H54 (cell line): ENCODE measurements around the gene MOCS3.

Experiments used
- DNase-seq: peaks from one replicate; pipeline ENCODE4 v3.0.0; 2011; ENCODE audit warnings: low spot score, mixed read lengths; ENCODE audit not compliant: insufficient read length
- FAIRE-seq: peaks from 3 replicates; lab custom pipeline; 2011; peaks lifted over from hg19 to GRCh38; lab: Jason Lieb, UNC
- POLR2A ChIP-seq: IDR thresholded peaks from 2 replicates; pipeline ENCODE4 v1.6.1; 2011; ENCODE audit warnings: low read depth, mild to moderate bottlenecking, low read length

MOCS3 gene

DNA sequence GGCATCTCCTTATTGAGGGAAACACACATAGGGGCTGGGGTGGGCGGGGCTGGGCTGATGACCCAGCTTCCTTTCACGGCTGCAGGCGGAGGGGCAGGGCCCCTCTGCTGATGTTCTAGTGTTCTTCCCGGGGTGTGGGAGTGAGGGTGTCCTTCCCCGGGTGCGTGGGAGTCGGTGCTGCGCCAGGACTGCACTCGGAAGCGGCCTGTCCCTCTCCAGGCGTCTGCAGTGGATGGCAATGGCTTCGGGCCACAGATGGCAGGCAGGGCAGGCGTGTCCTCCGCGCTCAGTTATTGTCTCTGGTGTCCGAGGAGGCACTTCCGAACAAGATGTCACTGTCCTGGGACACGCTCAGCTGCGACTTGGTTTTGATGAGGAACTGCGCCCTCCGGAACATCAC lies 45.1 kb downstream of the MOCS3 start:
- no peak for DNase-seq
- FAIRE-seq = no peak
- TF ChIP-seq POLR2A = no peak

DNA sequence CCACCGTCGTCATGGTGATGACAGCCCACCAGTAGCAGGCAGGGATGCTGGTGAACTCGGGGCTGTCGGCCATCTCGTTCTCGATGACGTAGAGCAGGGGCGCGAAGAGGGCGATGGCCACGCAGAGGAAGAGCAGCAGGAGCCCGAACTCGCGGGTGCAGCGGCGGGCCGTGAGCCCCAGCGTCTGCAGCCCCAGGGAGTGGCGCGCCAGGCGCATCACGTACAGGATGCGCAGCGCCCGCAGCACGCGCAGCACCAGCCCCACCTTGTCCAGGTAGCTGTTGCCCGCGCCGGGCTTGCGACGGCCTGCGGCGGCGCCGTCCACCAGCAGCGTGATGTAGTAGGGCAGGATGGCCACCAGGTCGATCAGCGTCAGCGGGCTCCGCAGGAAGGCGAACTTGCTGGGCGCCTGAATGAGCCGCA lies 45.7 kb downstream of the MOCS3 start:
- DNase-seq = no peak
- no peak for TF ChIP-seq POLR2A
- no peak for FAIRE-seq

DNA sequence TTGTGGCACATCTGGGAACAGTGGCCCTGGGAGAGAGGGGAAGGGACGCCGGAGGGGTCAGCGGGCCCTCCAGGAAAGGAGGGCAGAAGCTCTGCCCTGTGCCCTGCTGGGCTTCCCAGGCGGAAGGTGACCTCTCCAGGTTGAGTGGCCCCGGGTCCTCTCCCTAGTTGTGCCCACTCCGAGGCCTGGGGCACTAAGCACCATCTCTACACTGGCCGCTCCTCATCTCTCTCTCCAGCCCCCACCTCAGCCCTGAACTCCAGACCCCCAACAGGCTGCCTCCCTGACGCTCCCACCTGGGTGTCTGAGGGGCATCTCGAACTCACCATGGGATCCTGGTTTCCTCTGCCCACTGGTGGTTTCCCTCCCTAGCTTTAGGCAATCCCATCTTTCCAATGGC lies 46.2 kb downstream of the MOCS3 start:
- no peak for DNase-seq
- no peak for TF ChIP-seq POLR2A
- FAIRE-seq = no peak

DNA sequence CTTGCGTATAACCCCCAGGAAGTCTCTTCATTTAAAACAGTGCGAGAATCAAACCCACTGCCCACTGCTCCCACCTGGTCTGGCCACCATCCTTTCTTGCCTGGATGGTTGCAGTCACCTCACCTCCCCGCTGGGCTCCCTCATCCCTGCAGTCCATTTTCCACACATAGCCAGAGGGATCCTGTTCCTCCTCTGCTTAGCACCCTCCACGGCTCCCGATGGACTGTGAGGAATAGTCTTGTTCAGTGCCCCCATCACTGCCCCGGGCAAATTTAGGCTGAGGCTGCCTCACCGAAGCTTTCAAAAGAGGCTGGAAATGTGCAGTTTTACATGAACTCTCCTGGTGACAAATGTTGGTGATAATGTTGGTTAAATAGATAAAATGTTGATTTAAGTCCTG lies 46.6 kb downstream of the MOCS3 start:
- FAIRE-seq = no peak
- no peak for TF ChIP-seq POLR2A
- no peak for DNase-seq

DNA sequence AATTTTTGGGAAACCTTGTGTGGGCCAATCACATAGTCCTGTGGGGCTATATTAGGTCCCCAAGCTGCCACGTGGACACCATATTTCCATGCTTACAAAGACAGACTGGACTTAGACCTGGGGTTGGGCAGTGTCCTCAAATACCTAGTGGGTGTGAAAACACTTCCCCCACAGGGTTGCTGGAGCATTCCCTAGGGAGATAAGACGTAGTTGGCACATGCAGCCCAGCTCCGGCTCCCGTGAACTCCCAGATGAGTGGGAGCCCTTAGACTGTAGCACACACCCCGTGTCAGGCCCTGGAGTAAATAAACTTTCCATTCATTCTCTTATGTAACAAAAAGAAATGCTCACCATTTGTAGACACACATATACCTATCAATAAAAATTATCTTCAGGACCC lies 50.1 kb downstream of the MOCS3 start:
- FAIRE-seq (no peak), DNase-seq (no peak)
- TF ChIP-seq POLR2A = no peak

DNA sequence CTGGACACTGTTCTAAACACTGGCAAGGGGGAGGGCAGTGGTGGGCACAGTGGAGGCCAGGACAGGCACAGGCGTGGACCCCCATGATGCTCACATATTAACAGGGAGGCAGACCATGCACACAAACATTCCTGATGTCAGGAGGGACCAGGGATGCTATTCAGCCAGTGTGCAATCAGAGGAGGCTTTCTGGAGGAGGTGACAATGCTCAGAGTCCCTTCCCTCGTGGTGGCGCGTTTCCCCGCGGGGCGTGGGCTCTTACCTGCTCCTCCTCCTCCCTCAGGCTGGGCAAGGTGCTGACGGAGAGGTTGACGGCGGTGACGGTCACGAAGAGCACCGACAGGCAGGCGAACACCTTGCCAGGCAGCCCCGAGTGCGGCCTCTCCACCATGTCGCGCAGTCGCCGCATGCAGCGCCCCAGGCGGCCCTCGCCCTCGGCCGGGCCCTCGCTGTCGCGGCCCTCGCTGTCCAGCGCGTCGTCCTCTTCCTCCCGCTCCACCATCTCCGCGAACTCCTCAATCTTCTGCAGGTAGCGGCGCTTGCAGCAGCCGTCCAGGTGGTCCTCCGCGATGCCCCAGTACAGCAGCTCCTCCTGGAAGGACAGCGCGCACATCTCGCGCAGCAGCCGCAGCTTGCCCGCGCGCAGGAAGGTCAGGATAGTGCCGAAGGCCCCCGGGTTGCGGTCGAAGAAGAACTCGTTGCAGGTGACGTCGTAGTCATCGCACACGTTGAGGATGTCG lies 50.9 kb downstream of the MOCS3 start:
- TF ChIP-seq POLR2A = no peak
- DNase-seq = no peak
- FAIRE-seq = no peak

DNA sequence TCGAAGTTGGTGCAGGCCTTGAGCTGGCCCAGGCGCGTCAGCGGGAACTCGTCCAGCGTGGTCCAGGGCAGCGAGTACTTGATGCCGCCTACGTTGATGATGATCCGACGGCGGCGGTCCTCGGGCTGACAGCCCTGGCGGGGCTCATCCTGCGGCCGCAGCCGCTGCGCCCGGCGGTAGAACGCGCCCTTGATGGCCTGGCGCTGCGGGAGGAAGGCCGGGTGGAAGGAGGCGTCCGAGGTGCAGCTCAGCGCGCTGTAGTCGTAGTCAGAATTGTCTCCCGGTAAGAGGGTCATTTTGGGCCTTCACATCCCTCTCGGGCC lies 51.4 kb downstream of the MOCS3 start:
- no peak for TF ChIP-seq POLR2A
- no peak for FAIRE-seq

DNA sequence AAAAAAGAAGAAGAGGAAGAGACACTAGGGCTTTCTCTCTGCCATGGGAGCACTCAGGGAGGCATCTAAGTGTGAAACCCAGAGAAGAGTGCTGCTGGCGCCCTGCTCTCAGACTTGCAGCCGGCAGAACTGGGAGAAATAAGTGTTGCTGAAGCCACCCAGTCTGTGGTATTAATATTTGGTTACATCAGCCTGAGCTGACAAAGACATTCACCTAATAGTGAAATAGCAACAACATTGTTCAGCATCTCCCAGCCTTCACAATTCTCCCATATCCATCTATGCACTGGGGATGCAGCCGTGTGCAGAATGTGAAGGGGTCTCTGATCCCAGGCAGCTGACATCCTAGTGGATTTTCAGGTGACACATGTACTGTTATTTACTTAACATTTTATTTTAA lies 52.3 kb downstream of the MOCS3 start:
- no peak for TF ChIP-seq POLR2A
- FAIRE-seq (no peak), DNase-seq (no peak)

More for the DNA sequence above, 51.4 kb downstream of the MOCS3 start:
- no peak for DNase-seq

DNA sequence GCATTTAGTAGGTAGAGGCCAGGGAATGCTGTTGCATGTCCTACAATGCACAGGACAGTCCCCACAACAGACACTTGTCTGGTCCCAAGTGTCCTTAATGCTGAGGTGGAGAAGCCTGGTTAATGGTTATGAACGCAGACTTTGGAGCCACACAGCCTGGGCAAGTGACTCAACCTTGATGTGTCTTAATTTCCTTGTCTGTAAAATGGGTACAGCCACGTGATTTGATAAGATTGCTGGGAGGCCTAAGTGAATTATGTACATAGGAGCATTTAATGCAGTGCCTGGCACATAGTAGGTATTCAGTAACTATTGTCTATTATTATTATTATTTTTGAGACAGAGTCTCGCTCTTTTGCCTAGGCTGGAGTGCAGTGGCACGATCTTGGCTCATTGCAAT lies 52.9 kb downstream of the MOCS3 start:
- DNase-seq = no peak
- no peak for TF ChIP-seq POLR2A
- no peak for FAIRE-seq

DNA sequence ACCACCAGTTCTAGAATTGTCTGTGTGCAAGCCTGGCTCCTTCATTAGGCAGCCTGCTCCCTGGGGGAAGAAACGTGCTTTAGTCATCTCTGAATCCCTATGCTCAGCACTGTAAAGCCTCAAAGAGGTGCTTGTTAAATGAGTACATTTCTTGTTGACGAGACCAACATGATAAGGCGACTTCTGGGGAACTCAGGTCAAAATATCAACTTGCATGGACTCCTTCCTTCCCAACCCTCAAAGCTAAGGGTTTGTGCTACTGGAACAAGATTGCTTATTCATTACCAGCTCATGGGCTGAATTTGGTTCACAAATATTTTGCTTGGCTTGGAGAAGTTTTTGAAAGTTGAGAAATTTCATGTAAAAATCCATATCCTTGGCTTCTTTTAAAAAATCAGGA lies 53.7 kb downstream of the MOCS3 start:
- no peak for TF ChIP-seq POLR2A
- FAIRE-seq (no peak), DNase-seq (no peak)
